Measurements from ENCODE around the gene FBXO36. TPM values are rescaled to one million over a fixed set of nuclear protein-coding genes. Genes with fewer than 3 reads are reported as not detected.
"Not testable (repeated sequence)": the region's sequence is repeated elsewhere in the genome, so short reads cannot be mapped to it uniquely, and the experiment has no call there.

FBXO36 gene
- total and polyA plus RNA-seq, 2 donors (not counting 1 experiment from before 2014, with no cell fraction given) = 0.49 to 1.5 TPM

GRCh38 chr2:229956491-229956890, 34.2 kb downstream of the FBXO36 start:
- WGBS (ENCODE audit: insufficient coverage) = 100% methylated on average over 2 of the region's 3 CpGs
- no peaks in the 10 kb centered on the region for H3K9me3 Mint-ChIP-seq (ENCODE audit: insufficient read depth)
- Histone ChIP-seq H3K9ac (ENCODE audit: low read length) (no peak overlapping the region), H2AFZ (ENCODE audit: insufficient read depth, low read depth, low read length, poor library complexity, severe bottlenecking) (no peak overlapping the region), H3K4me3 (ENCODE audit: control extremely low read depth in 1 of 5, extremely low read depth in 1 of 5, insufficient read depth in 1 of 5, low read depth in 2 of 5, low read length in 4 of 5) (no peak overlapping the region), H3K4me1 (ENCODE audit: control insufficient read depth in 2 of 2, insufficient read depth in 2 of 2, low read length in 2 of 2) (no peaks in the 10 kb centered on the region), H3K36me3 (replicated peaks in 1 of 2; ENCODE audit: control extremely low read depth in 1 of 2, control insufficient read depth in 1 of 2, extremely low read depth in 1 of 2, insufficient read depth in 2 of 2, low read length in 1 of 2) (no peaks in the 10 kb centered on the region), H3K27ac (ENCODE audit: low read length in 2 of 2) (no peak overlapping the region), H3K27me3 (replicated peaks in 1 of 4; ENCODE audit: control extremely low read depth in 1 of 4, control insufficient read depth in 3 of 4, insufficient read depth in 4 of 4, low read length in 3 of 4) (no peaks in the 10 kb centered on the region), H3K79me2 (ENCODE audit: control insufficient read depth, insufficient read depth, low read length) (no peaks in the 10 kb centered on the region), H3K9me3 (ENCODE audit: control extremely low read depth in 1 of 3, control insufficient read depth in 2 of 3, insufficient read depth in 1 of 3, low read length in 2 of 3) (no peaks in the 10 kb centered on the region), H4K20me1 (ENCODE audit: control insufficient read depth, insufficient read depth, low read length, poor library complexity, severe bottlenecking) (no peaks in the 10 kb centered on the region), H3K4me2 (replicated peaks; ENCODE audit: low read depth, low read length, poor library complexity, severe bottlenecking) (no peak overlapping the region)
- H3K4me1 Mint-ChIP-seq = no peaks in the 10 kb centered on the region
- intact Hi-C loops (cut with micrococcal nuclease) = loop anchor here (1.0 kb wide), 1 partner anchor 37 kb away; no protein-coding TSS in a partner anchor
- ATAC-seq (ENCODE audit: low read depth) (no peak), DNase-seq (no peak)
- no peak overlapping the region for H3K4me3 Mint-ChIP-seq
- no peak for TF ChIP-seq EZH2 (IDR thresholded peaks at IDR 0.05; ENCODE audit: borderline replicate concordance, insufficient read depth, low read depth, low read length, poor library complexity, severe bottlenecking)
- TF ChIP-seq CTCF (IDR thresholded peaks at IDR 0.05) = no peak
- ChIA-PET POLR2A (no interaction called here), CTCF (no interaction called here)
- no peak overlapping the region for H3K27ac Mint-ChIP-seq
- no peaks in the 10 kb centered on the region for H3K27me3 Mint-ChIP-seq

GRCh38 chr2:229963596-229963995, 41.3 kb downstream of the FBXO36 start:
- H3K27me3 Mint-ChIP-seq, H3K4me1 Mint-ChIP-seq: not testable (repeated sequence)
- CTCF ChIA-PET = interaction anchor here (0.7 kb wide), 1 partner anchor 12 kb away, joined by 3 read pairs; no protein-coding TSS in a partner anchor

More at GRCh38 chr2:229963596-229963995, 41.3 kb downstream of the FBXO36 start:
- H3K9me3 Mint-ChIP-seq (ENCODE audit: insufficient read depth); H4K20me1 ChIP-seq (ENCODE audit: control insufficient read depth, insufficient read depth, low read length, poor library complexity, severe bottlenecking); H3K27ac ChIP-seq (ENCODE audit: low read length in 2 of 2); H3K27ac Mint-ChIP-seq; H3K36me3 ChIP-seq (replicated peaks in 1 of 2; ENCODE audit: control extremely low read depth in 1 of 2, control insufficient read depth in 1 of 2, extremely low read depth in 1 of 2, insufficient read depth in 2 of 2, low read length in 1 of 2); ATAC-seq (ENCODE audit: low read depth); H3K27me3 ChIP-seq (replicated peaks in 1 of 4; ENCODE audit: control extremely low read depth in 1 of 4, control insufficient read depth in 3 of 4, insufficient read depth in 4 of 4, low read length in 3 of 4); H3K4me3 Mint-ChIP-seq; H3K79me2 ChIP-seq (ENCODE audit: control insufficient read depth, insufficient read depth, low read length); H3K4me2 ChIP-seq (replicated peaks; ENCODE audit: low read depth, low read length, poor library complexity, severe bottlenecking); H2AFZ ChIP-seq (ENCODE audit: insufficient read depth, low read depth, low read length, poor library complexity, severe bottlenecking); H3K4me3 ChIP-seq (ENCODE audit: control extremely low read depth in 1 of 5, extremely low read depth in 1 of 5, insufficient read depth in 1 of 5, low read depth in 2 of 5, low read length in 4 of 5); H3K9me3 ChIP-seq (ENCODE audit: control extremely low read depth in 1 of 3, control insufficient read depth in 2 of 3, insufficient read depth in 1 of 3, low read length in 2 of 3); H3K9ac ChIP-seq (ENCODE audit: low read length); H3K4me1 ChIP-seq (ENCODE audit: control insufficient read depth in 2 of 2, insufficient read depth in 2 of 2, low read length in 2 of 2); DNase-seq; POLR2A ChIA-PET; intact Hi-C loops (cut with micrococcal nuclease): not testable (repeated sequence)
- WGBS (ENCODE audit: insufficient coverage) = 100% methylated on average over 4 of the region's 9 CpGs
